ENCODE data around the gene SLC6A5. TPM values are rescaled to one million over a fixed set of nuclear protein-coding genes. Genes with fewer than 3 reads are reported as not detected.

SLC6A5 gene
- total and polyA plus RNA-seq, 8 donors, result not detected

DNA sequence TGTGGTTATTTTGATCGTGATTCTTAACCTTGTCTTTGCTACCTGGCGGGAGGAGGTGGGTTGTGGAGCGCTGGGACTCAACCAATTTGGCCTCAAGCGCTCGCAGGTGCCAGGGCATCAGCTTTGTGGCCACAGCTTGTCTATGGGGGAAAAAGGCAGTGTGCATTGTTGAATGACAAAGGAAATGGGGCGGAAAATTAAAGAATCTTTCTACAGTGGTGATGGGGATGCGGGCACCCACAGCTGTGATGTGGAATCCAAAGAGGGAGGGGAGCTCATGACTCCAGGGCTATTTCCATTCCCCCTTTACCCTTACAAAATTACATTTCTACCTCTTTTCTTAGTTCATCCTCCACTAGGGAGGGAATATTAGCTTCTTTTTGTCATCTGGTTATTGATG lies 1.1 kb downstream of the SLC6A5 start:
- Histone ChIP-seq H3K4me3 (no peak overlapping the region), H3K9me3 (no peaks in the 10 kb centered on the region), H3K27ac (no peak overlapping the region), H3K36me3 (no peaks in the 10 kb centered on the region), H3K27me3 (peaks cover 98 to 100% of the 10 kb centered on the region in 2 donors), H3K4me1 (no peaks in the 10 kb centered on the region)
- ATAC-seq (no peak), DNase-seq (no peak)
- intact Hi-C loops (cut with DNase I), result no loop called here
- TF ChIP-seq CTCF (IDR thresholded peaks at IDR 0.05), result no peak

DNA sequence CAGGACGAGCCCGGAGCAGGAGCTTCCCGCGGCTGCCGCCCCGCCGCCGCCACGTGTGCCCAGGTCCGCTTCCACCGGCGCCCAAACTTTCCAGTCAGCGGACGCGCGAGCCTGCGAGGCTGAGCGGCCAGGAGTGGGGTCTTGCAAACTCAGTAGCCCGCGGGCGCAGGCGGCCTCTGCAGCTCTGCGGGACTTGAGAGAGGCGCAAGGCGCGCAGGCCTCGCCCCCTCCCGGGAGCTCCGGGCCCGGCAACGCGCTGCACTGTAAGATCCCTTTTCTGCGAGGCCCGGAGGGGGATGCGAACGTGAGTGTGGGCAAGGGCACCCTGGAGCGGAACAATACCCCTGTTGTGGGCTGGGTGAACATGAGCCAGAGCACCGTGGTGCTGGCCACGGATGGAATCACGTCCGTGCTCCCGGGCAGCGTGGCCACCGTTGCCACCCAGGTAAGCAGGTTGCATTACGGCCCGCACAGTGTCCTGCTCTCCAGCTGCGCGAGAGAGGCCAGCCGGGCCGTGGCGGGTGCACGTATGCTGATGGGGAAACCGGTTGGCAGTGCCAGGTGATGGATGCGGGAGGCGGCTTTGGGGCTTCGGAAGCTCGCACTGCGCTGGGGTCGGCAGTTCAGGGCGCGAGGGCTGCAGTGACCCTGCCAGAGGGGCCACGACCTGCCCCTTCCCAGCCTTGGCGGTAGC lies 2.0 kb downstream of the SLC6A5 start:
- Histone ChIP-seq H3K36me3 (no peaks in the 10 kb centered on the region), H3K27ac (no peak overlapping the region), H3K4me1 (no peaks in the 10 kb centered on the region), H3K9me3 (no peaks in the 10 kb centered on the region), H3K27me3 (peaks cover 98 to 100% of the 10 kb centered on the region in 2 donors), H3K4me3 (no peak overlapping the region)
- DNase-seq (peak in 1 of 4 donors; percentile 70), ATAC-seq (no peak)
- intact Hi-C loops (cut with DNase I), result no loop called here
- no peak for TF ChIP-seq CTCF (IDR thresholded peaks at IDR 0.05)

DNA sequence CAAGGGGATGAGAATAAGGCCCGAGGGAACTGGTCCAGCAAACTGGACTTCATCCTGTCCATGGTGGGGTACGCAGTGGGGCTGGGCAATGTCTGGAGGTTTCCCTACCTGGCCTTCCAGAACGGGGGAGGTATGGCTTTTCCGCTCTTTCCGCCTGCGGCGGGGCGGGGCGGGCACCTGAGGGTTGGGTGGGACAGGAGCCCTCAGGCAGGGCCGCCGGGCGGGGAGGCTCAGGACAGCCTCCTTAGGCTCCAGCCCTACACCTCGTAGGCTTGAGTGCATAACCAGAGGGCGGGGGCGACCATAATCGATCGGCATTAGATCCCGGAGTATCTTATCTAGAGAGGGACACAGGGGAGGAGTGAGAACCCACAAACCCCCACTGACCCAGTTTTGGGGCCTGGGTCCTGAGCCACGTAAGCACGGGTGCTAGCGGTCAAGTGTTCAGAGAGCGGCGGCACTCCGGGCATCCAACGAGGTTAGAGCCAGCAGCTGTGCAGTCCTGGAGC lies 4.9 kb downstream of the SLC6A5 start:
- intact Hi-C loops (cut with DNase I), result no loop called here
- H3K4me3 ChIP-seq, result no peak overlapping the region
- DNase-seq, result peak in 1 of 4 donors; percentile 67
- no peaks in the 10 kb centered on the region for H3K9me3 ChIP-seq
- no peaks in the 10 kb centered on the region for H3K4me1 ChIP-seq
- H3K27ac ChIP-seq, result no peak overlapping the region
- ATAC-seq, result no peak
- no peaks in the 10 kb centered on the region for H3K36me3 ChIP-seq
- no peak for TF ChIP-seq CTCF (IDR thresholded peaks at IDR 0.05)
- peaks cover 74 to 100% of the 10 kb centered on the region in 2 donors for H3K27me3 ChIP-seq

- H3K4me1 ChIP-seq, result peaks cover under 1% of the 10 kb centered on the region in 2 donors
- H3K4me3 ChIP-seq, result no peak overlapping the region
- ATAC-seq, result no peak
- H3K36me3 ChIP-seq, result no peaks in the 10 kb centered on the region
- DNase-seq, result no peak
- intact Hi-C loops (cut with DNase I), result no loop called here
- no peak for TF ChIP-seq CTCF (IDR thresholded peaks at IDR 0.05)
- H3K27me3 ChIP-seq, result peaks cover 67 to 100% of the 10 kb centered on the region in 2 donors
- no peak overlapping the region for H3K27ac ChIP-seq
- H3K9me3 ChIP-seq, result no peaks in the 10 kb centered on the region
Measured at GRCh38 chr11:20604864-20605601, 5.6 kb downstream of the SLC6A5 start.

DNA sequence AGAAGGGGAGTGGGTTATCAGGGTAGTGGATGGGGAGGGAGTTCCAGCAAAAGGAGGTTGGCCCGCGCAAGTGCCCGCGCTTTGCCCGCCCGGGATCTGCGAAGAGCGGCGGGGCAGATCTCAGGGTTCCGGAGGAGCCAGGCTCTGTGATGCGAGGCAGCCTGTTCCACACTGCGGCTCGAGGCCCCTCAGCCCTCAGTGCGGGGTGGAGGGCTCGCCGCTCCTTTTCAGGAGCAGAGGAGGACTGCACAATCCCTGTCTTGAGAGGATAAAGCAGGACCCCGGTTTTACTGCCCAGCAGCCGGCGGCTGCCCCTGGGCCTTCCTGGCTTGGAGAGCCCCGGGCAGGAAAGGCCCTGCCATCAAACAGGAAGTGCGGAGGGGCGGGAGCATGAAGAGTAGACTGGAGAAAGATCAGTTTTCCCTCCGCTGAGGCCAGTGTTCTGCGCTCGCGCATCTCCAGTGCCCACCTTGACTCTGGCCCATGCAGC lies 6.2 kb downstream of the SLC6A5 start:
- TF ChIP-seq CTCF (IDR thresholded peaks at IDR 0.05), result no peak
- ATAC-seq (no peak), DNase-seq (no peak)
- Histone ChIP-seq H3K4me3 (no peak overlapping the region), H3K27me3 (peaks cover 61 to 100% of the 10 kb centered on the region in 2 donors), H3K9me3 (no peaks in the 10 kb centered on the region), H3K4me1 (peaks cover 3 to 6% of the 10 kb centered on the region in 2 donors), H3K36me3 (no peaks in the 10 kb centered on the region), H3K27ac (no peak overlapping the region)
- intact Hi-C loops (cut with DNase I), result no loop called here
